22Rv1 (cell line): Measurements from ENCODE around the gene SPOCK1.

Experiments
- ZFX ChIP-seq: fragments of 450-650 bp; IDR thresholded peaks from 2 replicates; pipeline ENCODE4 v1.6.1; 2017; ENCODE audit warnings: antibody characterized with exemption, borderline replicate concordance
- TF ChIP-seq, protein P1 (sequence below): fragments of 450-650 bp; IDR thresholded peaks from 2 replicates; pipeline ENCODE4 v1.5.1; 2017; ENCODE audit warnings: mild to moderate bottlenecking

DNA sequence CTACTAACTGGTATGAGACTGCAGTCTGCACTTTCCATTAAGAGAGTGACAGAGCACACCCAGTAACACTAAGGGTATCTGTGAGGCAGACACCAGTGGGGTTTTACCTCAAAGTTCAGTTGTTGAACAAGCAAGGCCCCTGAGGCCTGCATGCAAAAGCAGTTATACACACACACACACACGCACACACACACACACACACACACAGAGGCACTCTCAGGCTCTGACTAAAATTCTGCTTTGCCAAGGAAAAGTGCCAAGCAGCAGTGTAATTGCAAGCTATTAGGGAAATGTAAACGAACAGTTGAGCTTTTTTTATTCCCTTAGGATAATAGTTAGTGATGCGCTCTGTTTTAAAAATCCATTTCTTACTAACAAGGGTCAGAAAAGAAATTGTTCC lies 377.1 kb downstream of the SPOCK1 start:
- TF ChIP-seq, protein P1, sequence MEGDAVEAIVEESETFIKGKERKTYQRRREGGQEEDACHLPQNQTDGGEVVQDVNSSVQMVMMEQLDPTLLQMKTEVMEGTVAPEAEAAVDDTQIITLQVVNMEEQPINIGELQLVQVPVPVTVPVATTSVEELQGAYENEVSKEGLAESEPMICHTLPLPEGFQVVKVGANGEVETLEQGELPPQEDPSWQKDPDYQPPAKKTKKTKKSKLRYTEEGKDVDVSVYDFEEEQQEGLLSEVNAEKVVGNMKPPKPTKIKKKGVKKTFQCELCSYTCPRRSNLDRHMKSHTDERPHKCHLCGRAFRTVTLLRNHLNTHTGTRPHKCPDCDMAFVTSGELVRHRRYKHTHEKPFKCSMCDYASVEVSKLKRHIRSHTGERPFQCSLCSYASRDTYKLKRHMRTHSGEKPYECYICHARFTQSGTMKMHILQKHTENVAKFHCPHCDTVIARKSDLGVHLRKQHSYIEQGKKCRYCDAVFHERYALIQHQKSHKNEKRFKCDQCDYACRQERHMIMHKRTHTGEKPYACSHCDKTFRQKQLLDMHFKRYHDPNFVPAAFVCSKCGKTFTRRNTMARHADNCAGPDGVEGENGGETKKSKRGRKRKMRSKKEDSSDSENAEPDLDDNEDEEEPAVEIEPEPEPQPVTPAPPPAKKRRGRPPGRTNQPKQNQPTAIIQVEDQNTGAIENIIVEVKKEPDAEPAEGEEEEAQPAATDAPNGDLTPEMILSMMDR: no peak
- TF ChIP-seq ZFX: no peak
